Measurements from ENCODE around the gene CNGA2. TPM values are rescaled to one million over a fixed set of nuclear protein-coding genes. Genes with fewer than 3 reads are reported as not detected.

Gene CNGA2
- total and polyA plus RNA-seq, 2 donors = not detected

- H3K4me1 ChIP-seq (ENCODE audit: insufficient read depth) = no peaks in the 10 kb centered on the region
- DNase-seq (ENCODE audit: extremely low spot score) = no peak
- WGBS = 92% methylated on average over 6 of the region's 6 CpGs
- no peak overlapping the region for H3K27ac ChIP-seq (ENCODE audit: low read depth)
- H3K36me3 ChIP-seq (ENCODE audit: insufficient read depth) = no peaks in the 10 kb centered on the region
- no peak overlapping the region for H3K4me3 ChIP-seq (ENCODE audit: low read depth, low read length)
Measured at GRCh38 chrX:151745651-151746050, 11.1 kb downstream of the CNGA2 start.

- no peaks in the 10 kb centered on the region for H3K36me3 ChIP-seq (ENCODE audit: insufficient read depth)
- no peaks in the 10 kb centered on the region for H3K4me1 ChIP-seq (ENCODE audit: insufficient read depth)
- 83% methylated on average over 2 of the region's 2 CpGs for WGBS
- H3K27ac ChIP-seq (ENCODE audit: low read depth) = no peak overlapping the region
- H3K4me3 ChIP-seq (ENCODE audit: low read depth, low read length) = no peak overlapping the region
- no peak for DNase-seq (ENCODE audit: extremely low spot score)
Measured at GRCh38 chrX:151746502-151746901, 12.0 kb downstream of the CNGA2 start.

DNA sequence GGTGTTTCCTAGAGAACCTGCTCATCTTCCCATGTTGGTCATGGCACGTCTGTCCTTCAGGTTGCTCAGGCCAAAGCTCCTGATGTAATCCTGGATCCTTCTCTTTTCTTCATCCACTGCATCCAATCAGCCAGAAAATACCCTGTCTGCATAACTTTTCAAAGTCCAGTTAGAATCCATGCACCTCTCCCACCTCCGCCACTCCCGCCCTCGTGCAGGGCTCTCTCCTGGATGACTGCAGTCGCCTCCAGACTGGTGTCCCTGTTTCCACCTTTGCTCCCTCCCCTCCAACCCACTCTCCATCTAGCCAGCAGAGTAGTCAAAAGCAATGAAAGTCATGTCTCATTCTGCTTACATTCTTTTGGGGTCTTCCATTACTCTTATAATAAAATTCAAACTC, 16.0 kb downstream of the CNGA2 start:
- Histone ChIP-seq H3K27ac (ENCODE audit: low read depth) (no peak overlapping the region), H3K4me1 (ENCODE audit: insufficient read depth) (peaks cover 1% of the 10 kb centered on the region), H3K36me3 (ENCODE audit: insufficient read depth) (no peaks in the 10 kb centered on the region), H3K4me3 (ENCODE audit: low read depth, low read length) (no peak overlapping the region)
- 95% methylated on average over 5 of the region's 5 CpGs for WGBS
- no peak for DNase-seq (ENCODE audit: extremely low spot score)

- Histone ChIP-seq H3K36me3 (ENCODE audit: insufficient read depth) (no peaks in the 10 kb centered on the region), H3K4me3 (ENCODE audit: low read depth, low read length) (no peak overlapping the region), H3K27ac (ENCODE audit: low read depth) (no peak overlapping the region), H3K4me1 (ENCODE audit: insufficient read depth) (peaks cover 1% of the 10 kb centered on the region)
- WGBS = 74% methylated on average over 5 of the region's 5 CpGs
- DNase-seq (ENCODE audit: extremely low spot score) = no peak
Measured at GRCh38 chrX:151752847-151753246, 18.3 kb downstream of the CNGA2 start.

- whole genome bisulfite sequencing = 9% methylated on average over 22 of the region's 22 CpGs
- Histone ChIP-seq H3K4me1 (ENCODE audit: insufficient read depth) (peaks cover 1% of the 10 kb centered on the region), H3K36me3 (ENCODE audit: insufficient read depth) (no peaks in the 10 kb centered on the region), H3K27ac (ENCODE audit: low read depth) (no peak overlapping the region), H3K4me3 (ENCODE audit: low read depth, low read length) (no peak overlapping the region)
- DNase-seq (ENCODE audit: extremely low spot score) = no peak
Measured at GRCh38 chrX:151753313-151754046, 18.9 kb downstream of the CNGA2 start.

- Histone ChIP-seq H3K27ac (ENCODE audit: low read depth) (no peak overlapping the region), H3K4me3 (ENCODE audit: low read depth, low read length) (no peak overlapping the region), H3K4me1 (ENCODE audit: insufficient read depth) (peaks cover 1% of the 10 kb centered on the region), H3K36me3 (ENCODE audit: insufficient read depth) (no peaks in the 10 kb centered on the region)
- DNase-seq (ENCODE audit: extremely low spot score) = no peak
- 75% methylated on average over 6 of the region's 6 CpGs for WGBS
Measured at GRCh38 chrX:151754047-151754429, 19.5 kb downstream of the CNGA2 start.

GRCh38 chrX:151754641-151755215, 20.2 kb downstream of the CNGA2 start:
- no peaks in the 10 kb centered on the region for H3K36me3 ChIP-seq (ENCODE audit: insufficient read depth)
- no peak overlapping the region for H3K4me3 ChIP-seq (ENCODE audit: low read depth, low read length)
- peak; percentile 41 for DNase-seq (ENCODE audit: extremely low spot score)
- no peak overlapping the region for H3K27ac ChIP-seq (ENCODE audit: low read depth)
- H3K4me1 ChIP-seq (ENCODE audit: insufficient read depth) = peaks cover 1% of the 10 kb centered on the region
- 56% methylated on average over 11 of the region's 11 CpGs for WGBS

DNA sequence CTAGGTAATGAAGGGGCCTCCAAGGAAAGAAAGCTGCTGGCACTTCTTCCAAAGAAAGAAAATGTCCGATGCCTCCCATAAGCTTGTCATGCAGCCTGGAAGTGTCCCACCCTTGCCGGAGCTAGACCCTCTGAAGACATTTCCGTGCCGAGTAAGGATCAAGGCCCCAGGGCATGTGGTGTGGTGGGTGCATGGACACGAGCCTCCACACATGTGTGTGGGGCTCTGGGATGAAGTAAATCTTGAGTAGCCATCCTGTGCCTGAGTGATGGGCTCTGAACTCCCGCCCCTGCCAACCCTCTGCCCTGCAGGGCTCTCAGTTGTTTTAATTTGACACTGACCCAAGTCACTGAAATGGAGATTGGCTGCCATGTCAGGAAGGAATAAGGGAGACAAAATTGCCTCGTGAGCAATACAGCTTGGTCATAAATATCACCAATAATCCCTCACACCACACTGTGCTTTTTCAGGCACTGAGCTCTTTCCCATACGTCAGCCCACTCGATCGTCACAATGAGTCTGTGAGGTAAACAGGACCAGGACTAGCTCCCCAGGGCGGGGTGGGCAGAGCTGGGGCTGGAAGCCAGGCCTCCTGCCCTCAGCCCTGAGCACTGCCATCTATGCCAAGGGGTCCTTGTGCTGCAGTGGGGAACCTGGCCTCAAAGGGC, 24.6 kb downstream of the CNGA2 start:
- no peak for DNase-seq (ENCODE audit: extremely low spot score)
- WGBS = 81% methylated on average over 11 of the region's 11 CpGs
- Histone ChIP-seq H3K4me1 (ENCODE audit: insufficient read depth) (no peaks in the 10 kb centered on the region), H3K4me3 (ENCODE audit: low read depth, low read length) (no peak overlapping the region), H3K36me3 (ENCODE audit: insufficient read depth) (no peaks in the 10 kb centered on the region), H3K27ac (ENCODE audit: low read depth) (no peak overlapping the region)

DNA sequence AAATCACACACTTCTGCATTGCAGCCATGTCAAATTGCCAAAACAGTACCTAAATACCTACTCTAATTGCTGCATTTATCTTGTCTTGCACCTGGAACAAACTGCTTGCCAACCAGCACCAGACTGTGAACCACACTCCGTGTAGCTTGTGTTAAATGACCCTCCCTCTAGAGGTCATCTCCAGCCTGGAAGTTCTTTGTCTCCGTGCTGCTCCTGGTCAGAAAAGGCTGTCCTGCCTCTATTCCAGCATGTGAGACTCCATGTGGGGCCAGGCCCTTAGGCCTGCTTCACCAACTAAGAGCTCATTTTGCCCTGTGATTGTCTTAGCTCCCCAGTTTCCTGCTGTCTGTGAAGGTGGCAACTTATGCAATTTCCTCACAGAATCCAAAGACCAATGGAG, 28.3 kb downstream of the CNGA2 start:
- no peak overlapping the region for H3K4me3 ChIP-seq (ENCODE audit: low read depth, low read length)
- 56% methylated on average over 2 of the region's 2 CpGs for WGBS
- no peaks in the 10 kb centered on the region for H3K36me3 ChIP-seq (ENCODE audit: insufficient read depth)

DNA sequence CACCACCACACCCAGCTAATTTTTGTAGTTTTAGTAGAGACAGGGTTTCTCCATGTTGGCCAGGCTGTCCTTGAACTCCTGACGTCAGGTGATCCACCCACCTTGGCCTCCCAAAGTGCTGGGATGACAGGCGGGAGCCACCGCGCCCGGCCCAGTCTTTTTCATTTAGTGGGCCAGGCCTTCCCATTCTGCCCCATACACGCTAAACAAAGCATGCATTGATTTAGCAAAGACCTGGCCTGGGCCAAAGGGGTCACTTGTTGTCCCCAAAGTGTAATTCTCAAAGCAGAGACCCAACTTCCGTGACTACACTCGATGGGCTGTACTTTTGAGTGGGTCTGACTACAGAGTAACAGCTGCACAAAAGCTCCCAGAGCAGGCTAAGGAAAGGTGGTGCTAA, 29.2 kb downstream of the CNGA2 start:
- Histone ChIP-seq H3K27ac (ENCODE audit: low read depth) (no peak overlapping the region), H3K4me1 (ENCODE audit: insufficient read depth) (no peaks in the 10 kb centered on the region), H3K4me3 (ENCODE audit: low read depth, low read length) (no peak overlapping the region), H3K36me3 (ENCODE audit: insufficient read depth) (no peaks in the 10 kb centered on the region)
- 95% methylated on average over 8 of the region's 8 CpGs for WGBS
- no peak for DNase-seq (ENCODE audit: extremely low spot score)

More for the DNA sequence above, 28.3 kb downstream of the CNGA2 start:
- Histone ChIP-seq H3K4me1 (ENCODE audit: insufficient read depth) (no peaks in the 10 kb centered on the region), H3K27ac (ENCODE audit: low read depth) (no peak overlapping the region)
- no peak for DNase-seq (ENCODE audit: extremely low spot score)

DNA sequence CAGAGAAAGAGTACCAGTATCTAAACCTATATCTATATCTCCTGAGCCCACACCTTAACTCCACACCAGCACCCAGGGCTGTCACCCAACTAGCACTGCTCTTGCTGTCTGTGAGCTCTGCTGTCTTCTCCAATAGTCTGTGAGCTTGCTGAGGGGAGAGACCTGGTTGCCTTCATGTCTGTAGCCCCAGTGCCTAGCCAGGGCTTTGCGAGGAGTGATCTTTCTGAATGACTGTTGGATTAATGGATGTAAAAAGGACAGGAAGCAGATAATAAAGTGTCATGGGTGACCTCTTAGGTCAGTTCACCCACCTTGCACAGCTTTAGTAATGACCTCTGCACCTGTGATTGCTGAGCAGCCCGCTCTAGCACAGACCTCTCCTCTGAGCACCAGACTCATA, 30.5 kb downstream of the CNGA2 start:
- Histone ChIP-seq H3K4me1 (ENCODE audit: insufficient read depth) (no peaks in the 10 kb centered on the region), H3K36me3 (ENCODE audit: insufficient read depth) (no peaks in the 10 kb centered on the region), H3K27ac (ENCODE audit: low read depth) (no peak overlapping the region), H3K4me3 (ENCODE audit: low read depth, low read length) (no peak overlapping the region)
- WGBS = 75% methylated on average over 2 of the region's 2 CpGs
- DNase-seq (ENCODE audit: extremely low spot score) = no peak

DNA sequence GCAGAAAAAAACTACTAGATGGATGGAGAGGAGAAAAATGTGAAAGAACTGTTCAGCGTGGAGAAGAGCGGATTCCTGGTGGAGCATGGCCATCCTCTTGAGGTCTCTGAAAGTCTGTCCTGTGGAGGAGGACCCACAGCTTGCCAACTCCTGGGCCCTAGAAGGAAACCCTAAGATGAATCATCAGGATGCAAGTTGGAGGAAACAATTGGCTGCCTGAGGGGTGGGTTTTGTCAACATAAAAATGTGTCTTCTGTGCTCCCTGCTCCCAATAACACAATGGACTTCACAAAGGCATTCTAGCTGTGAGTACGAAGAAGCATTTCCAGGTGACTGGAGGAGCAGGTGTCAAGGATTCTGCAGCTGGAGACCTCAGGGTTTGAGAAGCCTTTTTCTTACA, 37.2 kb downstream of the CNGA2 start:
- Histone ChIP-seq H3K27ac (ENCODE audit: low read depth) (no peak overlapping the region), H3K36me3 (ENCODE audit: insufficient read depth) (no peaks in the 10 kb centered on the region), H3K4me1 (ENCODE audit: insufficient read depth) (no peaks in the 10 kb centered on the region), H3K4me3 (ENCODE audit: low read depth, low read length) (no peak overlapping the region)
- 91% methylated on average over 3 of the region's 3 CpGs for WGBS
- DNase-seq (ENCODE audit: extremely low spot score) = no peak

- 75% methylated on average over 5 of the region's 5 CpGs for WGBS
- H3K36me3 ChIP-seq (ENCODE audit: insufficient read depth) = no peaks in the 10 kb centered on the region
- no peaks in the 10 kb centered on the region for H3K4me1 ChIP-seq (ENCODE audit: insufficient read depth)
- no peak for DNase-seq (ENCODE audit: extremely low spot score)
- H3K27ac ChIP-seq (ENCODE audit: low read depth) = no peak overlapping the region
- no peak overlapping the region for H3K4me3 ChIP-seq (ENCODE audit: low read depth, low read length)
Measured at GRCh38 chrX:151773434-151773833, 38.9 kb downstream of the CNGA2 start.

DNA sequence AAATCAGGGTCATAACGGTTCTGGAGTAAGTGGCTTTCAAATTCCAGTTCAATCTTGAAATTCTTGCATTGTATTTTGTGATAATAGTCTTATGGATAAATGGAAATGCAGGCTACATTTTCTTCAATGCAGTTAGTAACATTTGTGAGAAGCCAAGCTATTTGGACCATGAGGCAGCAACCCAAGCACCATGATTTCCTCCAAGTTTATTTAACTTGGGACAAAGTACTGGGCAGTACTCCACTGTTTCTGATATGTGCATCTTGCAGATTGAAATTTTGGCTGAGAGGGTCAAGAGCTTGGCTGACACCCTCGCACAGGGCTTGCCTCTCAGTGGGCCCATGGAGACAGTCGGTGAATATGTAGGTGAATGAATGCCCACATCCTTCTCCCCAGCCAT, 39.9 kb downstream of the CNGA2 start:
- no peak for DNase-seq (ENCODE audit: extremely low spot score)
- no peaks in the 10 kb centered on the region for H3K4me1 ChIP-seq (ENCODE audit: insufficient read depth)
- H3K27ac ChIP-seq (ENCODE audit: low read depth) = no peak overlapping the region
- 77% methylated on average over 3 of the region's 3 CpGs for WGBS
- H3K36me3 ChIP-seq (ENCODE audit: insufficient read depth) = no peaks in the 10 kb centered on the region
- no peak overlapping the region for H3K4me3 ChIP-seq (ENCODE audit: low read depth, low read length)

All from urinary bladder (tissue), 4 donors.